OCI-LY3 (cell line): ENCODE results near the gene KLK8.

Source experiments
- CTCF ChIP-seq: fragments of 200-600, 300-600 bp; sonication (generic); IDR thresholded peaks from 2 replicates; pipeline ENCODE4 v1.5.1; 2014; ENCODE audit warnings: antibody characterized with exemption, low read length, low read depth
- EZH2phosphoT487 ChIP-seq: fragments of 200-600 bp; shearing (Covaris generic); IDR thresholded peaks from 2 replicates; pipeline ENCODE4 v1.6.1; 2018; ENCODE audit warnings: antibody characterized with exemption, mixed run types, low read depth

GRCh38 chr19:51022526-51022925 is 21.1 kb upstream of the KLK8 start:
- TF ChIP-seq CTCF, result no peak
- TF ChIP-seq EZH2phosphoT487, result no peak
